MG63 (cell line): ENCODE results near the gene SLC36A3. TPM values are rescaled to one million over a fixed set of nuclear protein-coding genes. Genes with fewer than 3 reads are reported as not detected.
"Not testable (repeated sequence)": the region's sequence is repeated elsewhere in the genome, so short reads cannot be mapped to it uniquely, and the experiment has no call there.

Experiments
- DNase-seq: peaks from one replicate; pipeline ENCODE4 v3.0.0-alpha.2; 2020
- H3K27me3 ChIP-seq: fragments of 250-450 bp; sonication (Bioruptor Pico); 2 replicates; pipeline ENCODE4 v1.5.1; 2020; ENCODE audit warnings: mild to moderate bottlenecking, moderate library complexity
- H3K36me3 ChIP-seq: fragments of 250-450 bp; sonication (Bioruptor Pico); 2 replicates; pipeline ENCODE4 v1.5.1; 2020; ENCODE audit warnings: mild to moderate bottlenecking, moderate library complexity
- H3K4me3 ChIP-seq: fragments of 250-450 bp; sonication (Bioruptor Pico); 2 replicates; pipeline ENCODE4 v1.5.1; 2020; ENCODE audit warnings: mild to moderate bottlenecking, moderate library complexity
- H3K9me3 ChIP-seq: fragments of 250-450 bp; sonication (Bioruptor Pico); 2 replicates; pipeline ENCODE4 v1.5.1; 2020; ENCODE audit warnings: mild to moderate bottlenecking, moderate library complexity
- total RNA-seq: library from RNA; depleted of rRNA; stranded (reverse); fragments of >200 nt; shearing (Covaris generic); gene quantifications from 2 replicates; pipeline ENCODE4 v1.2.3, GENCODE V29; 2014; ENCODE audit warnings: low replicate concordance

SLC36A3 gene
- total RNA-seq, 1 experiment from 2014 or later: not detected

DNA sequence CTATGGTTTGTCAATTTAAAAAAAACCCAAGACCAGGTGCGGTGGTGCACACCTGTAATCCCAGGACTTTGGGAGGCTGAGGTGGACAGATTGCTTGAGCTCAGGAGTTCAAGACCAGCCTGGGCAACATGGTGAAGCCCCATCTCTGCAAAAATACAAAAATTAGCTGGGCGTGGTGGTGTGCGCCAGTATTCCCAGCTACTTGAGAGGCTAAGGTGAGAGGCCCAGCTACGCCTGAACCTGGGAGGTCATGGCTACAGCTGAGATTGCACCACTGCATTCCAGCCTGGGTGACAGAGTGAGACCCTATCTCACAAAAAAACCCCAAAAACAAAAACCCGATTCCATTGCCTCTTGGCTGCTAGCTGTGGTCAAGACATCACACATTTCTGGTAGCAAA lies 48.6 kb downstream of the SLC36A3 start:
- not testable (repeated sequence) for DNase-seq, H3K27me3 ChIP-seq, H3K9me3 ChIP-seq, H3K4me3 ChIP-seq, H3K36me3 ChIP-seq

DNA sequence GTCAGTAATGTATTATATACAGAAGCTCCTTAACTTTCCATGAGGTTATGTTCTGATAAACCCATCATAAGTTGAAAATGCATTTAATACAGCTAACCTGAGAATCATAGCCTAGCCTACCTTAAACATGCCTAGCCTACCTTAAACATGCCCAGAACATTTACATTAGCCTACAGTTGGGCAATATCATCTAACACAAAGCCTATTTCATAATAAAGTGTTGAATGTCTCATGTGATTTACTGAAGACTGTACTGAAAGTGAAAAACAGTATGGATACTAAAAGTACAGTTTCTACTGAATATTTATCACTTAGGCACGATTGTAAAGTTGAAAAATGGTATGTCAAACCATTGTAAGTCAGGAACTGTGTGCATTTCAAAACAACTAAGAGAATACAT lies 49.0 kb downstream of the SLC36A3 start:
- no peak for DNase-seq
- H3K9me3 ChIP-seq: no peaks in the 10 kb centered on the region
- no peaks in the 10 kb centered on the region for H3K27me3 ChIP-seq
- no peaks in the 10 kb centered on the region for H3K36me3 ChIP-seq
- no peak overlapping the region for H3K4me3 ChIP-seq

- H3K9me3 ChIP-seq: no peaks in the 10 kb centered on the region
- no peaks in the 10 kb centered on the region for H3K27me3 ChIP-seq
- peak overlapping the region; percentile 74 for H3K4me3 ChIP-seq
- DNase-seq: no peak
- no peaks in the 10 kb centered on the region for H3K36me3 ChIP-seq
Measured at GRCh38 chr5:151253605-151253950, 50.0 kb downstream of the SLC36A3 start.

- no peaks in the 10 kb centered on the region for H3K9me3 ChIP-seq
Measured at GRCh38 chr5:151252762-151253604, 50.6 kb downstream of the SLC36A3 start, which contains the start of gene GM2A. Gene GM2A (plus strand): TSS chr5:151253185. CDS start chr5:151253217, 32 bp downstream.

GRCh38 chr5:151251621-151252020 lies 51.9 kb downstream of the SLC36A3 start:
- H3K4me3 ChIP-seq: no peak overlapping the region; the same call in 1 of the 2 replicates

More at GRCh38 chr5:151252762-151253604, 50.6 kb downstream of the SLC36A3 start, which contains the start of gene GM2A:
- Histone ChIP-seq H3K4me3 (peak within 1 kb of the TSS; percentile 74), H3K36me3 (no peaks in the 10 kb centered on the region), H3K27me3 (no peaks in the 10 kb centered on the region)
- peak; percentile 100 for DNase-seq

GRCh38 chr5:151251001-151251551 lies 52.5 kb downstream of the SLC36A3 start:
- H3K36me3 ChIP-seq: no peaks in the 10 kb centered on the region
- no peaks in the 10 kb centered on the region for H3K9me3 ChIP-seq
- no peak overlapping the region for H3K4me3 ChIP-seq

More at GRCh38 chr5:151251621-151252020, 51.9 kb downstream of the SLC36A3 start:
- Histone ChIP-seq H3K27me3 (no peaks in the 10 kb centered on the region), H3K9me3 (no peaks in the 10 kb centered on the region), H3K36me3 (no peaks in the 10 kb centered on the region)
- DNase-seq: no peak

DNA sequence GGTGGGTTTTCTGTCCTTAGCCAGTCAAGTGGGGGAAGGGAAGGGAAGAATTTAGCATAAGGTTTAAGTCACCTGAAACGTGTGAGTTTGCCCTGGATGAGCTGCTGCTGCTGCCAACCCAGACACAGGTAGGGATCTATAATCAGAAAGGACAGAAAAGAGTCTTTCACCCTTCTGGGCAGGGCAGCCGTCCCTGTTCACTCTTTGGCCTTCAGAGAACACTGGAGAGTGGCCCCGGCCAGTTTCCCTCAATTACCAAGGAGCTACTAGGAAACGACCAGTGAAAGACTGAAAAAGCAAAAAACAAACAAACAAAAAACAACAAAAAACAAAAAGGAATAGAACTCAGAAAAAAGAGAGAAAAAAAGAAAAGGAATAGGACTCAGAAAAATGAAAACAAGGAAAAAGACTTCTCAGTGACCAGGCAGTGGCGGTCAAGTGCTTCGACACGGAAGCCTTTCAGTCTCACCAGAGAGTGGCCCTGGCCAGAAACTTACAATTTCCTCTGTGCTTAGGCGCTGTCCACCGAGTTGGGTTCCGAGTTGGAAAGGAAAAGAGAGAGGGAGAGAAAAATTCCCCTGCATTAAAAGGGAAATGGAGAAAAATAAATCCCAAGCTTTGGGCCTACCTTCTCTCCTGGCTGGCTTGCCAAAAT lies 53.1 kb downstream of the SLC36A3 start:
- peaks cover 7% of the 10 kb centered on the region; the same call in 1 of the 2 replicates for H3K27me3 ChIP-seq
- H3K9me3 ChIP-seq: no peaks in the 10 kb centered on the region
- H3K4me3 ChIP-seq: no peak overlapping the region
- DNase-seq: no peak
- H3K36me3 ChIP-seq: no peaks in the 10 kb centered on the region

More at GRCh38 chr5:151251001-151251551, 52.5 kb downstream of the SLC36A3 start:
- DNase-seq: no peak
- peaks cover 5% of the 10 kb centered on the region; the same call in 1 of the 2 replicates for H3K27me3 ChIP-seq

DNA sequence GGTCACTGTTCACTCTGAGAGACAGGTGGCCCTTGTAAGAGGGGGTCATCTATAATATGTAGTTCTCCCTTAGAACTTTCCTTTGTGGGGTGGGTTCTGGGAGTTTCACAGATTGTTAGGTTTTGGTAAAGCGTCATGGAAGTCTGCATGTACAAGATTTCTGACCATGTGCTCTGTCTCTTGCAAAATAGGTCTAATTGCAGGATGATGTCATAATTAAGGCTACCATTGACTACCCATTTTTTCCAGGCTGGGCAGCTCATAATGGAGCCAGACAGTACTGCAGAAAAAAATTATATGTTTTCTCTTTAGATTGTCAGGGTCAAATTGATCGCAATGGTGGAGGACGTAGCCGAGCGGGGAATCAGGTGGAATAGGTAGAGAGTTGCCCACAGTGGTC lies 54.3 kb downstream of the SLC36A3 start:
- Histone ChIP-seq H3K4me3 (no peak overlapping the region), H3K27me3 (peaks cover 7% of the 10 kb centered on the region; the same call in 1 of the 2 replicates), H3K9me3 (no peaks in the 10 kb centered on the region), H3K36me3 (no peaks in the 10 kb centered on the region)
- DNase-seq: no peak

GRCh38 chr5:151248651-151249050 lies 54.9 kb downstream of the SLC36A3 start:
- H3K9me3 ChIP-seq: no peaks in the 10 kb centered on the region
- DNase-seq: no peak

DNA sequence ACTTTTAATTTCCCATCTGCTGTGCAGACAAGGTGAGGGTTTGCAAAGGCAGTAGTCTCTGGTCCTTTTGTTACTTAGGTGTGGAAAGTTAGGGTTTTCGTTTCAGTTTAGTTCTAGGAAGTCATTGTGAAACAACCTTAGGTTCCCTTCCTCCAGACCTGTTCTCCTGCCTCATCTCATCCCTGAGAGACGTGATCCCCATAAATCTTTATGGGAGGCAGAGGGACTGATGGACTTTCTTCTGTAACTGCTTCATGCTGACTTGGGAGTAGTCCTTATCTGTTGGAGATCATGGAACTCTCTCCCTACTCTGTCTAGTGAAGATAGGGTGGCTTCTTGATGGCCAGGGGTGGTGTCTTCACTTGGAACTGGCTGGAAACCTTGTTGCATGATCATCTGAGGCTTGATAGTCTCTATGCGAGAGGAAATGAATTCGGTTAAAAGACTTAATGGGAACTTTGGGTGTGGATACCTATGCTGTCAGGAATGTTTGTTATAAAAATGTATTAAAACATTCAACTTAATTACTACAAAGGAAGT lies 57.8 kb downstream of the SLC36A3 start:
- Histone ChIP-seq H3K36me3 (no peaks in the 10 kb centered on the region), H3K27me3 (peaks cover 7% of the 10 kb centered on the region; the same call in 1 of the 2 replicates), H3K9me3 (no peaks in the 10 kb centered on the region), H3K4me3 (no peak overlapping the region)
- no peak for DNase-seq

More at GRCh38 chr5:151248651-151249050, 54.9 kb downstream of the SLC36A3 start:
- no peaks in the 10 kb centered on the region for H3K36me3 ChIP-seq
- peaks cover 7% of the 10 kb centered on the region; the same call in 1 of the 2 replicates for H3K27me3 ChIP-seq
- H3K4me3 ChIP-seq: no peak overlapping the region

- Histone ChIP-seq H3K4me3 (no peak overlapping the region), H3K36me3 (no peaks in the 10 kb centered on the region), H3K27me3 (peaks cover 7% of the 10 kb centered on the region), H3K9me3 (no peaks in the 10 kb centered on the region)
- DNase-seq: no peak
Measured at GRCh38 chr5:151244206-151244605, 59.4 kb downstream of the SLC36A3 start.

DNA sequence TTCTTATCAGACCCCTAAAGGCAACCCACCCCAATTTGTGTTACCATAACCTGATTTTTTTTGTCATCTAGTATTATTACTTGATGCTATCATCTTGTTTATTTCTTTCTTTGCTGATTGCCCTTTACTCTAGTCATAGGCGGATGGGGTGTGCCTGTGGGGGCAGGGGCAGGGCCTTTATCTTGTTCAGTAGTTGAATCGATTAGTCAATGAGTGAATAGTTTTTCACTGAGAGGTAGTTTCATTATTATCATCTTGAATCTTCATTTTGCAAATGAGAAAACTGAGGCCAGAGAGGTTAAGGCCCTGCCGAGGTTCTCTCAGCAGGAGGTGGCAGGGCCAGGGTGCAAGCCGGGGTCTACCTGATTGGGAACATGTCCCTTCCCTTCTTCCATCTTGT lies 60.0 kb downstream of the SLC36A3 start:
- DNase-seq: no peak
- Histone ChIP-seq H3K9me3 (no peaks in the 10 kb centered on the region), H3K27me3 (peaks cover 7% of the 10 kb centered on the region), H3K4me3 (no peak overlapping the region), H3K36me3 (no peaks in the 10 kb centered on the region)

- Histone ChIP-seq H3K27me3 (peaks cover 7% of the 10 kb centered on the region), H3K36me3 (no peaks in the 10 kb centered on the region), H3K4me3 (no peak overlapping the region), H3K9me3 (no peaks in the 10 kb centered on the region)
- DNase-seq: no peak
Measured at GRCh38 chr5:151243127-151243526, 60.4 kb downstream of the SLC36A3 start.

- peaks cover 2% of the 10 kb centered on the region for H3K27me3 ChIP-seq
- H3K4me3 ChIP-seq: no peak overlapping the region
- DNase-seq: no peak
- H3K9me3 ChIP-seq: no peaks in the 10 kb centered on the region
- H3K36me3 ChIP-seq: no peaks in the 10 kb centered on the region
Measured at GRCh38 chr5:151240924-151241635, 62.5 kb downstream of the SLC36A3 start.

- H3K36me3 ChIP-seq, H3K27me3 ChIP-seq, H3K9me3 ChIP-seq, DNase-seq, H3K4me3 ChIP-seq: not testable (repeated sequence)
Measured at GRCh38 chr5:151240268-151240835, 63.2 kb downstream of the SLC36A3 start.

- H3K9me3 ChIP-seq: no peaks in the 10 kb centered on the region
- peak; percentile 55 for DNase-seq
- H3K4me3 ChIP-seq: no peak overlapping the region
- H3K27me3 ChIP-seq: no peaks in the 10 kb centered on the region; the same call in 1 of the 2 replicates
- no peaks in the 10 kb centered on the region for H3K36me3 ChIP-seq
Measured at GRCh38 chr5:151239237-151239861, 64.2 kb downstream of the SLC36A3 start.
